GM18511 (cell line): ENCODE measurements around the gene PPP2R2C.

Source experiments
- ATAC-seq: cut with Tn5 transposase; IDR thresholded peaks from one replicate; pipeline ENCODE4 v1.9.1; 2021; ENCODE audit warnings: mild to moderate bottlenecking, moderate library complexity; ENCODE audit not compliant: unreplicated experiment

PPP2R2C gene

DNA sequence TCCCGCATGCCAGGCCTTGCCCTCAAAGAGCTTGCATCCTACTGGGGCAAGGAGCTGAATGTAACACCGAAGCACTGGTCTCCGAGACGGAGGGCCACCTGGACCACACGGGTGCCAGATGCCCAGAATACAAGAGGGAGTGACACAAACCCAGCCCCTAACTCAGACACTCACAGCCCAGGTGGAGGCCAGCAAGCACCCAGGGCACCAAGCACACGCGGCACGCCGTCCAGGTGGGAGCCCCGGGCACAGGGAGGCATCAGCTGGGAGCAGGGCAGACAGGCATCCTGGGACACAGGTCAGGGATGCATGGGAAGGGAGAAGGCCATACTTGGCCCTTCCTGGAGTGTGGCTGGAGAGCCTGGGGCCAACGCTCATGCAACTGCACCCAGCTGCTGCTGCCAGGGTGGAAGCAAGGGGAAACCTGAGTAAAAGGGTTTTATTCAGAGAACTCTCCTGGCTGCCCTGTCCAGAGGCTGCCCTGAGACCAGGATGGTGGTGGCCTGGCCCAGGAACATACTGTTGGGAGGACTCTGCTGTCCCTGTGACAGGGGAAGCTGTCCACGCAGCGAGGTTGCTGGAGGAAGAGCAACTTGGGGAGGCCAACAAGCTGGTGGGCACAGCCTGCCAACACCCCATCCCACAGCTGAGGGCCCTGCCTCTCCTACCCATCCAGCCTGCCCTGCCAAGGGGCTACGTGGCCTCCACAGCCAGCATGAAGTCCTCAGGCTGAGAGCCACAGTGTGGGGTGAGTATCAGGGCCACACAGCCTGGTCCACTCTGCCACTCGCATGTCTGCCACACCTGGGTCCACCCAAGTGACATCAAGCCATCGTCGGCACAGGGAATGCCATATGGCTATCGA is 22.2 kb upstream of the PPP2R2C start:
- ATAC-seq: no peak

DNA sequence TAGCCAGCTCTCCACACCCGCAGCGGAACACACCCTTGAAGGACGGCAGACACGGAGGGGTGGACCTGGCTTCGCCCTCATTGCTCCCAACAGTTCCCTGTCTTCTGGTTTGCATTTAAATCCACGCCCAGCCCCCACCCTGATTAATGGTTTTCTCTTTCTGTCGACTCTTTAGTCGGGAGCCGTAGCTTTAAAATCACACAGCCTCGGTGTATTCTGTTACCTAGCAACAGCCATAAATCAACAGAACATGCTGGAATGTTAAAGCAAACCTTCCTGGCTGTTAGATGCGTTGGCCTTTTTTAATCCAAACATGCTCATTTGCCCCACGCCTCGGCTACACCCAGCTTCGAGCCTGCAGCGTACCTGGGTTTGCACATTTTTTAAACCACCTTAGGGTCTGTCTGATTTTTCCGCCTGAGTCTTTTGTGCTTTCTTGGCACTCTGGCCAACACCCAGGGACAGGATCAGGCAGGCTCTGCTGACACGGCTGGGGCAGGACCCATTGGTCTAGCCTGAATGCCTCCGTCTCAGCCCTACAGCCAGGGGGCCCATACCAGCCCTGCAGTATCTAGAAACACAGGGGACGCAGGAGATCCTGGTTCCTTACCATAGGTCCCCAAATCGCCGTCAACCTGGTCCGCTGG is 21.4 kb upstream of the PPP2R2C start:
- ATAC-seq: no peak

DNA sequence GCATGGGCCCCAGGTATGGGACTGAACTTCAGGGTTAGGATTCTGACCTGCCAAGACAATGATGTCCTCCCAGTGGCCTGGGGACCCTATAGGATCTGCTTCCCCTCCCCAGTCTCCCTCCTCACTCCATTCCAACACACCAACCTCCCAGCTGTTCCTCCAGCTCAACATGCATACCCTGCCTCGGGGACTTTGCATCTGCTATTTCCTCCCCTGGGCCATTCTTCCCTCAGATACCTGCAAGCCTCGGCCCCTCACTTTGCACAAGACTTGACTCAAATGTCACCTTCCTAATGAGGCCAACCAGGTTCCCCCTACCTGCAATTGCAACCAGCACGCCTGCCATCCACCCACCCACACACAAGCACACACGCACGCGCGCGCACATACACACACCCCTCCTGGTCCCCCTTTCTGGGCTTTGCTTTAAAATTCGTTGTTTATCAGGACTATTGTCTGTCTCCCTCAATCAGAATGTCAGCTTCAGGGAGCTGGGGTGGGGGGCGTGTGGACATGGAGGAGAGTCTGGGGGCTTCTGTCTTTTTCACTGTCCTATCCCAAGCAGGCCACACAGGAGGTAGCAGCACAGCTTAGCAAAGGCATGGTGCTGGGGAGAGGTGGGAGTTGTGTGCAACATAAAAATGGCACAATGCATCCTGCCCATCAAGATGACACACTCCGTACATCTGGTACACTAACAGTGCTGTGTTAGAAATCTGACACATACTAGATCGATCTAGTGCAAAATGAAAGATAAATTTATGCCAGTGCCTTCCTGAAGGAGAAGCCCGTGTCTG is 20.6 kb upstream of the PPP2R2C start:
- no peak for ATAC-seq

DNA sequence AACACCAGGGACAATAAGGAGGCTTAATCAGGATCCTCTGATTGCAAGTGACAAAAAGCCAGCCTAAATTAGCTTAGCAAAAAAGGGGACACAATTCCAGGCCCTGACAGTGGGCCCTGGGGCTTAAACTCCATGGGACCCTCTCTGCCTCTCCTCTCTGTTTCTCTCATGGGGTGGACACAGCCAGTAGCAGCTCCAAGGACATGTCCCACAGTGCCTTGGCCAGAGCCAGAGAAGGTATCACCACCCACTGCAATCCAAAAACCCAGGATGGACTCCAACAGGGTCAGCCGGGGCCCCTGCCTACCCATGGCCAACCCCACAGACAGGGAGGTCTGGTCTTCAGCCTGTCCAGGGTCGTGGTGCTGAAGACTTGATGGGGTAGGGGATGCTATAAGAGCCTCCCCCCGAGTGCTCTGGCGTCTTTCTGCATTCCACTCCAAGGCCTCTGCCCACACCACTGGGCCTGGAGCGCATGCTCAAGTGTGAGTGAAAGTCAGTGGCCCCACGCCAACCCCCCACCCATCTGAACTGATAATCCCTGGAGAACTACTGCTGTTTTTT is 19.7 kb upstream of the PPP2R2C start:
- no peak for ATAC-seq

DNA sequence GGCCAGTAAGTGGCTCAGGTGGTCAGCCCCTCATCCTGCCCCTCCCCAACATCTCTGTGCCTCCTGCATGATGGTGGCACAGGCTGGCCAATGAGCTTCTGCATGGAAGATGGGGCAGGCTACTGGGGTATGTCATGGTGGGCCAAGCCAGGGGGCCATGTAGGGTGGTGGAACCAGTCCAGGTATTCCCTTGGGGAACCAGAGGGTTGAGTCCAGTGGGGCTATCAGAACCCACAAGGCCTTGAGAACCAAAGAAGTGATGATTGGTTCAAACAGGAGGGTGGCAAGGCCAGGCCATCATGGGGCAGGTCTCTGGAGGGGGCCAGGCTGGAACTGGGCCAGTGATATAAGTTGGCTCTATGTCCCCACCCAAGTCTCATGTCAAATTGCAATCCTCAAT is 18.8 kb upstream of the PPP2R2C start:
- ATAC-seq: no peak

DNA sequence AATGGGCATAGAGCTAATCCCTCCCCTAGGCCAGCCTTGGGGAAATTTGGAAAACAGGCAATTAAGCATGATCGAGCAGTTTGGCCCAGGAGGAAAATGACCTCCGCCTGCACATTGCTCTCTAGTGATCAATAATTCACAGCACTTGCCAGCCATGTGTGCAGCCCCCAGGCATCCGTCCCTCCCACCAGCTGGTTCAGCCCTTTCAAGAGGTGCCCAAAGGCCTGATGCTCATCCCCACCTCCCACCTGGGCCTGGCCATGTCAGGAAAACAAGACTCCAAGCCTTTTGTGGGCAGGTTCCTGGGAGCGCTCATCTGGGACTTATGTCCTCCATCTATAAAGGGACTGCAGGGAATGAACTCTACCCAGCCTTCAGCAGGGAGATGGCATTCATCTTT is 17.5 kb upstream of the PPP2R2C start:
- no peak for ATAC-seq

DNA sequence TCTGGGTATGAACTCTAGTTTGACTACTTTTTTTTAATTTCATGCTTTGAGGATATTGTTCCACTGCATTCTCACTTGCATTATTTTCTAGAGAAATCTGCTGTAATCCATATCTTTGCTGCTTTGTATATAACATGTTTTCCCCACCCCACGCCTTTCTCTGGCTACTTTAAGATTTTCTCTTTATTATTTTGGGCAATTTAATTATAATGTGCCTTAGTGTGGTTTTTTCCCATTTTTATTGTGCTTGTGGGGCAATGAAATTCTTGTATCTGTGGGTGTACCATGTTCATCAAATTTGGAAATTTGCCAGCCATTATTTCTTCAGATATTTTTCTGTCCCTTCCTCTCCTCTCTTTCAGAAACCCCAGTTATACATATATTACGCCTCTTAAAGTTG is 15.1 kb upstream of the PPP2R2C start:
- no peak for ATAC-seq

DNA sequence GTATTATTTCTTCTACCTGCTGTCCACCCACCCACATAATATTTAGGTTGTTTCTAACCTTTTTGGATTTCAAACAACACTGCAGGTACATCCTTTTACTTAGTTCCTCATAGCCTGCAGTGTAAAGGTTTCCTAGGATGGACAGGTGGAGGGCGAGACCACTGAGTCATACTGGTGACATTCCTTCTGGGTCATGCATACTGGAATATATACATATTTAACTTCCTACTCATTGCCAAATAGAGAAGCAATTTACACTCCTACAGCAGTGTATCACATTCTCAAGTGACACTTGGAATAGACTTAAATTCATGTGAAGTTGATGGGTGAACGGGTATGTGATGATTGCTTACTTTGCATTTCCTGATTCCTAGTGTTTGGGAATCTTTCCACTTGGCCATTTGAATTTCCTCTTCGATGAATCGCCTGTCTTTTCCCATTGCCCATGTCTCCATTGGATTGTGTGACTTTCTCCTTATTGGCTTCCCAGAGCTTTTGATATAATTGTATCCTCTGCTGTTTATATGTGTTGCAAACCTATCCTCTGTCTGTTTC is 8.2 kb upstream of the PPP2R2C start:
- no peak for ATAC-seq

DNA sequence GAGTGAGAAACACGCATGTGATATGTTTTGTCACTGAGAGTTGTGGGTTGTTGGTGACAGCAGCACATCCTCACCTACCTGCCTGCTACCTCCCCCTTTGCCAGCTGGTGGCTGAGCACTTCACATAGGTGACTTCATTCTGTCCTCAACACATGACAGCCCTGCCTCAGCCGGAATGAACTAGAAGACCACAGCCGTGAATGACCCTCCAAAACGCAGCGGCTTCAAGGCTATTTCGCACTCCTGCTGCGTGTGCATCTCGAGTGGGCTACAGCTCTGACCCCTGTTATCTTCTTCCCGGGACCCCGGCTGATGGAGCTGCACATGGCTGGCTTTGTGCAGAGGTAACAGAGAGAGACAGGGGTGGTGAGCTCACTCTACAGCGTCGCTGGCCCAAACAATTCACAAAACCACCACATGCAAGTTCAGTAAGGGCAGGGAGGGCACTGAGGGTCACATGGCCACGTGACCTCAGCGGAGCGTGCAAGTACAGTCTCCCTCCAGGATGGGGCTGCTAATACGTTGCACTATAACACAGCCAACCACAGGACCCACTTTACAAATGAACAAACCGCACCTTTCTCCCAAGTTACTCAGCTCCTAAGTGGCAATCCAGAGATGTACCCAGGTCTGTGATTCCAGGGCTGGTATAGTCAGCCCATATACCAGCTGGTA is 6.3 kb upstream of the PPP2R2C start:
- ATAC-seq: no peak

DNA sequence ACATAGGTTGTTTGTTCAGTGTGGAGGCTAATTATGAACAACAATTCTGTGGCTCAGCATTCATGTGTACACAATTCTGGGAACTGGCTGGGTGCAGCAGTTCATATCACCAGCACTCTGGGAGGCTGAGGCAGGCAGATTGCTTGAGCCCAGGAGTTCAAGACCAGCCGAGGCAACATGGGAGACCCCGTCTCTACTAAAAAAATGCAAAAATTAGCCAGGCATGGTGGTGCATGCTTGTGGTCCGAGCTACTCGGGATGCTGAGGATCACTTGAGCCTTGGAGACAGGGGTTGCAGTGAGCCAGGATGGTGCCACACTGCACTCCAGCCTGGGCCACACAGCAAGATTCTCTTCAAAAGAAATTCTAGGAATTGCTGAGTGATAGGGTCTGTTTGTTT is 4.5 kb upstream of the PPP2R2C start:
- no peak for ATAC-seq

DNA sequence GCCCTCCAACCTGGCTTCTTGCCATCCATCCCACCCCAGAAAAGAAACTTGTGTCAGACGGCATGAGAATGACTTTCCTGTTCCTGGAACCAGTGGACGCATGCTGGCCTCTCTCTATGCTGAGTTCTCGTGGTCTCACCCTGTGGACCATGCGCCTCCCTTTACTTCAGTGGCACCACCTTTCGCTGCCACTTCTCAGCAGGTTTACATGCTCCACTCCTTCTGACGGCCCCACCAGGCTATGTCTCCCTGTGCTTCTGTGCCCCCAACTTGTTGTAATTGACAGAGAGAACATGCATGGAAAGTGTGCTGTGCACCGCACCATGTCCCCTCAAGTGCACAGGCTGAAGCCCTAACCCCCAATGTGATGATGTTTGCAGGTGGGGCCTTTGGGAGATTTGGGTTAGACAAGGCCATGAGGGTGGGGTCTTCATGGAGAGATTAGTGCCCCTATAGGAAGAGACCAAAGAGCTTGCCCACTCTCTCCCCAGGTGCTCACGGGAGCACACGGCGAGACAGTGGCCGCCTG is 3.1 kb upstream of the PPP2R2C start:
- ATAC-seq: no peak

DNA sequence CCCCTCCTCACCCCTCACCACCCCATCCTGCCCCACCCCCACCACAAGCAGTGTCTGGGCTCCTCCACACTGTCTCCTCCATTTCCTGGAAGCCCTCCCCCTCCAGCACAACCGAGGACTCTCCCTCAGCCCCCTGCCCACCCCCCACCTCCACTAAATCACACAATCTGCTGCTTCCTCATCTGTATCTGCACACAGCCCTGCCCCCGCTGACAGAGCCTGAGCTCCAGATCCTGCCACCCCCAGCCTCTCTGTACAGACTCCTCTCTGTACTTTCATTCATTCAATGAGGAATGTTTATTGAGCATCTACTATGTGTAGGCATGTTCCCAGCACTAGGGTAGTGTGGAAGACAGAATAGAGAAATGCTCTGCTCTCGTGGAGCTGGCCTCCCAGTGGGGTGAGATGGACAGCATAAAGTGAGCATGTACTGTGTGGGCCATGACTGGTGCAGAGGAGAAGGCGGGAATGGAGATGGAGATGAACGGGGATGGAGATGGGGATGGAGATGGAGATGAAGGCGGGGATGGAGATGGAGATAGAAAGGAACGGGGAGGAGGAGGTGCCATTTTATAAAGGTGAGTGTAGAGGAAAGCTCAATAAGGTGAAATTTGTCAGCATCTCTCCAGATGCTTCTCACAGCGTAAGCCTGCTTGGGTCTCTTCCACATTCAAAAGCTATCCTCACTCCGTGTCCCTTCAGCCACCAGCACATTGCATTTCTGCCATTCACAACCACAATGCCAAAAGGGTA is 2.5 kb upstream of the PPP2R2C start:
- ATAC-seq: no peak

DNA sequence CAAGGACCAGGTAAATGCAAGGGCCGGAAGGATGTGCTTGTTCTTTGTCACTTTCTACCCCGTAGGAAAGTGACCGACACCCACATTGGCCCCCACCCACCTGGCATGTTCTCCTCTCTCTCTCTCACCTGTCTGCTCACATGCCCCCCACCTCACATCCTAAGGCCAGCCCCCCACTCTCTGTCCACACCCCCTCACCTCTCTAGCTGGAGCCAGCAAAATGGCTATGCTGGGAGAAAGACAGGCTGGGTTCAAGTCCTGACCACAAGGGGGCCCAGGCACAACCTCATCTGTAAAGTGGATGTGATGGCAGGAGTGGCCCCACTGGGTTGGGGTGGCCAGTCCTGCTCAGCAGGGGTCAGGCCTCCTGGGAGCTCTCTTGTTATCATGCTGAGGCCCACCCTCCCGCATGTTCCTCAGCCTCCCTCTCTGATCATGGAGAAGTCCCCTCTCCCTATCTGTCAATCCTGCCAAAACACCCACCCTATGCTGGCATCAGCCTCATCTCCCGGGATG is 1.7 kb upstream of the PPP2R2C start:
- ATAC-seq: no peak

DNA sequence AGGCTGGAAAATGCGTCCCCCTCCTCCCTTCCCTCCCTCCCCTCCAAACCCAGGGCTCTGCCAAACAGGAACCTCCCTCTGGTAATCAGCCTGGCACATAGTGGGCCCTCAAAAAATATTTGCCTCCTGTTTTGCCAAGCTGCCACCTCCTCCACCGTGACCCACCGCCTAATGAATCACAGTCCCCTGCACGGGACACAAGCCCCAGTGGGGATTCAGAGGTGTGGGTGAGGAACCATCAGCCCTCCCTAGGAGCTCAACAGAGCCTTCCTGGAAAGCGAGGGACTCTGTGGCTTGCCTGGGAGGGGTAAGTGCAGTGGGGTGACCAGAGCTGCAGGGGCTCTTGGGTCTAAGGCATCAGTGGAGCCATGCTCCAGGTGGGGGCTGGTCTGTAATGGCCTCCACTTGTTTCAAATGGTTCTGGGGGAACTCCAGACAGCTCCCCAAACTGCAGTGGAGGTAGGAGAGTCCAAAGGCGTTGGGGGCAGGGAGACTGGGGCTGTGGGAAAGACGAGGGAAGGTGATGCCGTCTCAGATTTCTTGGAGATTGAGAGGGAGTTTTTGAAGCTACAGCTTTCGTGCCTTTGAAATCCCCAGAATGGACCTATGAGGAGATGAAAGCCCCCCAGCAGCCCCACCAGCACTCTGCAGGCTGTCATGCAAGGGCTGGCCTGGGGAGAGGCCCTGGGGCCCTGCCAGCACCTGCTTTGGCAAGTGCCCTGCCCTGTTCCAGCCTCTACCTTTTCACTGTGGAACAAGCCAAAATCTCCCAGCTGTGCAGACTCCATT is 1.0 kb upstream of the PPP2R2C start:
- no peak for ATAC-seq

DNA sequence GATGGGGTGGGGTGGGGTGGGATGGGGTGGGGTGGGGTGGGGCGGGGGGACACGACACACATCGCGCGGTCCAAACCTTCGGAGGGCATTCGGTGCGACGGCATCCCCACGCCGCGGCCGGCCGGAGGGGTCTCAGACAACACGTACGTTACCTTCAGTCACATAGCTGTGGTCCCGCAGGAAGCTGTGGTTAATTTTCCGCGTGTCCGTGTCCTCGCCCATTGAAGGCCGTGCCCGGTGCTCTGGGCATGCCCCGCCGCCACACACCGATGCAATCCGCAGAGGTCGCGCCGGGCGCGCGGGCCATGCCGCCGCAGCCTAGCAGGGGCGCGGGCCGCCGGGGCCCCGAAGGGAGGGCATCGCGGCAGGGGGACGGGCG is 417 bp downstream of the PPP2R2C start:
- ATAC-seq: no peak

DNA sequence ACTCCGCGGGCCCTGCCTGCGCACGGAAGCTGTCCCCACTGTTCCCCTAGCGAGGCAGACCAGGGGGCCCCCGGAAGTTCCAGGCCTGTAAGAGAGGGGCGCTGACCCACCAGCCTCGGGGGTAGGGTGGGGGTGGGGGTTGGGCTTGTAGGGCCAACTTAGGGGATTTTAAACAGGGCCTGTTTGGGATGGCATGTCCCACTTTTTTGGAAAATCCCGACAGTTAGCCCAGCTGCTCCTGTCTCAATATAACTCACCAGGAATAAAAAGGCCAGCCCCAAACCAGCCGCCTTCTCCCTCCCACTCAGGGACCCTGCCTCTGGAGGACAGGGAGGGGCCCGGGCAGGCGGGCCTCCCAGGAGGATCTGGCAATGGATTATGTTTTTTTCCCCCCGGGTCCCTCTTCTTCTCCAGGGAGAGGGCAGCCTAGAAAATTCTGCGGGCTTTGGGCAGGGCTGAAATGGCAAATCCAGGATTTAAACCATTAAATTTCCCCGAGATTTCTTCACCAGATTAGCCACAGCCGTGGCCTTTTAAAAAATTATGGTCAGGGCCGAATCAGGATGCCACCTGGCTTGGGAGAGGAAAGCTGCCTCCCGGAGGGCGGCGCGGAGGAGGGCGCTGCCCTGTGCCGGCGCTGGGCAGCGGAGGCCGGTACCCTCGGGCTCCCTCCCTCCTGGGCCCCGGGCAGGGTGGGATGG is 957 bp downstream of the PPP2R2C start:
- ATAC-seq: no peak

DNA sequence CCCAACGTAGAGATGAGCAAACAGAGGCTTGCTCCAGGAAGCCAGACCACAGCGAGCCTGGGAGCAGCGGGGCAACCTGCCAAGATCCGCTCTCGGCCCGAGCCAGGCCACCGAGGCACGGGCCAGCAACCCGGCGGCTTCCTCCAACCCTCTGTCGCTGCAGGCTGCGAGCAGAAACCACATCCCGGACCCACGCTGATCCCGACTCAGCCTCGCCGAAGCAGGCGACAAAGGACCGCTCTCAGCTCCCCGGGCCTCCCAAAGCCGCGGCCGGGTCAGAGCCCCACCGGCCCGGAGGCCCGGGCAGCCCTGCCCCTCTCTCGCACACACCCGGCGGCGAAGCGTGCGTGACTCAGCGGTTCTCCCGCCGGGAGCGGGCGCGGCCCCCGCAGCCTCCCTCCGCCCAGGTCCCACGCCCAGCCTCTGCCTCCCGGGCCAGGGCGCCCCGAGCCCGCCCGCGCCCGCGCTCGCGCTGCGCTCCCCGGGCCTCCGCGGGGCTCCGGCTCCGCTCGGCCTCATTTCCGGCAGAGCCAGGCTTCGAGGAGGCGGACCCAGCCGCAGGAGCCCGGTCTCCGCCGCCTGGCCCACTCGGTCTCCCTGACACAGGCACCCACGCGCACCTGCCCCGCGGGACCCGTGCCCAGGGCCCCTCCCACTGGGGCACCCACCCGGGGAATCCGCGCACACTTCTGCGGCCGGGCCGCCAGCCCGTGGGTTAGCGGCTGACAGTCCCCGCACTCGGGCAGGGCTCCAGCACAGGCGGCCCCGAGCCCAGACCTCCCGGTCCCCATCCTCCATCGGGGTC is 1.7 kb downstream of the PPP2R2C start:
- ATAC-seq: no peak
